K562 (cell line): ENCODE data around the gene PMFBP1. TPM values are rescaled to one million over a fixed set of nuclear protein-coding genes. Genes with fewer than 3 reads are reported as not detected.
A peak's percentile ranks its signal among the peaks of the same experiment; 100 is the strongest.

Experiments used
- ARNT ChIP-seq, 2 experiments: fragments of 450-650 bp; IDR thresholded peaks; 2 replicates each; pipeline ENCODE4 v1.6.1; 2016; ENCODE audit warnings: mild to moderate bottlenecking in 1 of 2
- CHD4 ChIP-seq: fragments of 200-600 bp; sonication (generic); IDR thresholded peaks from 3 replicates; pipeline ENCODE4 v1.6.1; 2012; ENCODE audit warnings: low read depth, mild to moderate bottlenecking, mixed read lengths, low read length, inconsistent platforms; ENCODE audit not compliant: insufficient read depth, insufficient replicate concordance, poor library complexity, severe bottlenecking
- DLX4 ChIP-seq: fragments of 250-450 bp; sonication (Bioruptor Pico); IDR thresholded peaks from 2 replicates; pipeline ENCODE4 v1.6.1; 2021; ENCODE audit warnings: mild to moderate bottlenecking
- KAT7 ChIP-seq: sonication (generic); formaldehyde crosslinking; IDR thresholded peaks from 2 replicates; pipeline ENCODE4 v1.8.0; 2022; ENCODE audit warnings: missing genetic modification reagents, mild to moderate bottlenecking, borderline replicate concordance
- MEF2D ChIP-seq: conservative IDR thresholded peaks from 2 replicates; pipeline ENCODE4 v1.6.1; 2016; ENCODE audit warnings: low read depth, missing genetic modification characterization, missing compliant biosample characterization
- NFE2 ChIP-seq: IDR thresholded peaks from 2 replicates; pipeline ENCODE4 v1.6.1; 2014; ENCODE audit warnings: antibody characterized with exemption, low read depth
- NR2C1 ChIP-seq, 2 experiments: fragments of 450-650 bp; IDR thresholded peaks; 2 replicates each; pipeline ENCODE4 v1.6.1; 2017; ENCODE audit warnings: mild to moderate bottlenecking in 2 of 2, antibody characterized with exemption in 1 of 2, inconsistent platforms in 1 of 2, missing compliant biosample characterization in 1 of 2, missing genetic modification characterization in 1 of 2
- PCBP1 ChIP-seq: fragments of 200-400 bp; formaldehyde crosslinking; IDR thresholded peaks from 2 replicates; pipeline ENCODE4 v1.6.1; 2018; ENCODE audit warnings: mild to moderate bottlenecking, low read depth, low read length; ENCODE audit not compliant: poor library complexity, severe bottlenecking
- RERE ChIP-seq: sonication (generic); formaldehyde crosslinking; IDR thresholded peaks from 2 replicates; pipeline ENCODE4 v1.8.0; 2023; ENCODE audit warnings: missing genetic modification reagents, mild to moderate bottlenecking, borderline replicate concordance
- SPI1 ChIP-seq: IDR thresholded peaks from 2 replicates; pipeline ENCODE4 v1.6.1; 2011; ENCODE audit warnings: low read depth, low read length, control low read depth, borderline replicate concordance
- TEAD1 ChIP-seq, 2 experiments: fragments of 450-650 bp in 1 of 2; sonication (generic) in 1 of 2; formaldehyde crosslinking; IDR thresholded peaks; 2 replicates each; pipeline versions ENCODE4 v1.4.0 to v1.8.0; 2020 to 2022; ENCODE audit warnings: mild to moderate bottlenecking in 2 of 2, missing genetic modification reagents in 1 of 2
- ZFP36 ChIP-seq: fragments of 150-350 bp; IDR thresholded peaks from 2 replicates; pipeline ENCODE4 v1.6.1; 2018; ENCODE audit warnings: low read length, low read depth; ENCODE audit not compliant: partially characterized antibody
- ZFP91 ChIP-seq: sonication (generic); formaldehyde crosslinking; IDR thresholded peaks from 2 replicates; pipeline ENCODE4 v1.8.0; 2022; ENCODE audit warnings: mild to moderate bottlenecking, missing genetic modification reagents
- ZNF12 ChIP-seq: sonication (generic); formaldehyde crosslinking; IDR thresholded peaks from 2 replicates; pipeline ENCODE4 v1.4.0; 2020; ENCODE audit warnings: mild to moderate bottlenecking, missing genetic modification reagents
- ZNF589 ChIP-seq: fragments of 200-800 bp; sonication (Bioruptor generic); IDR thresholded peaks from 2 replicates; pipeline ENCODE4 v1.6.1; 2016; ENCODE audit warnings: low read depth, missing genetic modification characterization, missing compliant biosample characterization
- ZNF740 ChIP-seq, 3 experiments: fragments of 200-800 bp in 1 of 3; sonication (Bioruptor generic) in 1 of 3; sonication (generic) in 1 of 3; formaldehyde crosslinking in 1 of 3; IDR thresholded peaks; 2 replicates each; pipeline versions ENCODE4 v1.6.1 to v1.8.0; 2016 to 2022; ENCODE audit warnings: mild to moderate bottlenecking in 2 of 3, missing compliant biosample characterization in 2 of 3, missing genetic modification characterization in 2 of 3, missing genetic modification reagents in 1 of 3
- ZNF778 ChIP-seq: fragments of 450-650 bp; formaldehyde crosslinking; IDR thresholded peaks from 2 replicates; pipeline ENCODE4 v1.4.0; 2020; ENCODE audit warnings: mild to moderate bottlenecking, moderate library complexity
- polyA plus RNA-seq, 8 experiments: library from polyadenylated mRNA; depleted of rRNA in 4 of 8; stranded (reverse) in 5 of 8; unstranded in 3 of 8; fragments of >200 nt; fragmentation: Nextera tagmentation in 2 of 8; fragmentation: Illumina TruSeq in 1 of 8; extraction: Ambion mirVana in 2 of 8; extraction: Trizol in 1 of 8; gene quantifications; 2 replicates each; pipeline versions ENCODE4 v1.2.1 to v1.2.3, GENCODE V29; 2011 to 2014; ENCODE audit warnings: inconsistent platforms in 1 of 8, missing spikeins in 1 of 8
- total RNA-seq, 7 experiments: library from RNA; depleted of rRNA in 6 of 7; stranded (reverse); fragments of >200 nt in 6 of 7; fragmentation: Illumina TruSeq in 2 of 7; extraction: Trizol in 2 of 7; gene quantifications; 2 replicates each; pipeline versions ENCODE4 v1.2.1 to v1.2.3, GENCODE V29; 2011 to 2021; ENCODE audit warnings: low replicate concordance in 1 of 7

Gene PMFBP1
- total and polyA plus RNA-seq, 9 of the 15 experiments (the other 6 are each of a cell fraction or from before 2014, with no cell fraction given), result 0.13 to 0.91 (median 0.47) TPM

GRCh38 chr16:72072514-72073342, 99.2 kb downstream of the PMFBP1 start (continued):
- TF ChIP-seq RERE (CRISPR knock-in tag) (no peak), NFE2 (no peak), ZFP91 (CRISPR knock-in tag) (no peak), MEF2D (no peak), ZNF740 (CRISPR knock-in tag; IDR thresholded peaks at IDR 0.05) (no peak), ZNF740 (tag; IDR thresholded peaks at IDR 0.05) (no peak), ARNT (IDR thresholded peaks at IDR 0.05) (no peak), ZNF589 (CRISPR knock-in tag) (no peak), KAT7 (CRISPR knock-in tag) (no peak), PCBP1 (no peak), ZNF778 (no peak), NR2C1 (IDR thresholded peaks at IDR 0.05) (no peak), NR2C1 (tag; IDR thresholded peaks at IDR 0.05) (no peak), CHD4 (no peak), ZFP36 (no peak), SPI1 (peak; percentile 25; the same call in 1 of the 2 replicates), DLX4 (CRISPR knock-in tag) (no peak), ZNF12 (CRISPR knock-in tag) (no peak), TEAD1 (CRISPR knock-in tag; IDR thresholded peaks at IDR 0.05) (peak; percentile 82 to 87; a peak in 3 of 4 replicates)
